RWPE2 (cell line): ENCODE measurements around the gene INTS1.

Source experiments
- ATAC-seq: fragments of 200-7000 bp; cut with Tn5 transposase; 3 replicates; pipeline ENCODE4 v1.9.1; 2021; ENCODE audit warnings: low read depth
- DNase-seq: peaks from one replicate; pipeline ENCODE4 v3.0.0-alpha.2; 2020; ENCODE audit warnings: low spot score
- H3K27ac ChIP-seq: fragments of 450-650 bp; 2 replicates; pipeline ENCODE4 v1.5.1; 2017; ENCODE audit warnings: mild to moderate bottlenecking; ENCODE audit not compliant: poor library complexity, severe bottlenecking
- H3K27me3 ChIP-seq: fragments of 250-450 bp; sonication (Bioruptor Pico); 2 replicates; pipeline ENCODE4 v1.5.1; 2021; ENCODE audit warnings: mild to moderate bottlenecking, moderate library complexity; ENCODE audit not compliant: insufficient read depth, poor library complexity, severe bottlenecking
- H3K36me3 ChIP-seq: fragments of 250-450 bp; sonication (Bioruptor Pico); 2 replicates; pipeline ENCODE4 v1.5.1; 2020; ENCODE audit warnings: low read depth, mild to moderate bottlenecking, moderate library complexity
- H3K4me1 ChIP-seq: fragments of 250-450 bp; sonication (Bioruptor Pico); 2 replicates; pipeline ENCODE4 v1.5.1; 2021; ENCODE audit warnings: mild to moderate bottlenecking, moderate library complexity; ENCODE audit not compliant: insufficient read depth, poor library complexity, severe bottlenecking
- H3K4me3 ChIP-seq: fragments of 250-450 bp; sonication (Bioruptor Pico); 2 replicates; pipeline ENCODE4 v1.5.1; 2021; ENCODE audit warnings: mild to moderate bottlenecking, moderate library complexity; ENCODE audit not compliant: severe bottlenecking
- H3K9me3 ChIP-seq: fragments of 250-450 bp; sonication (Bioruptor Pico); 2 replicates; pipeline ENCODE4 v1.5.1; 2021; ENCODE audit warnings: mild to moderate bottlenecking, moderate library complexity; ENCODE audit not compliant: severe bottlenecking
- CTCF ChIP-seq: fragments of 450-650 bp; IDR thresholded peaks from one replicate; pipeline ENCODE4 v1.5.1; 2017; ENCODE audit warnings: mild to moderate bottlenecking, moderate library complexity; ENCODE audit not compliant: poor library complexity, severe bottlenecking

Gene INTS1

GRCh38 chr7:1503816-1504775, at the start of gene INTS1:
Gene INTS1 (minus strand): TSS chr7:1504389. CDS start chr7:1503960, 429 bp downstream.
- Histone ChIP-seq H3K36me3 (peaks cover 34% of the 10 kb centered on the region), H3K27ac (peak within 1 kb of the TSS; percentile 32), H3K9me3 (no peaks in the 10 kb centered on the region), H3K4me3 (peak within 1 kb of the TSS; percentile 82), H3K4me1 (no peaks in the 10 kb centered on the region), H3K27me3 (no peaks in the 10 kb centered on the region)
- DNase-seq (peak; percentile 97), ATAC-seq (peak; percentile 96)
- peak; percentile 96 for TF ChIP-seq CTCF

GRCh38 chr7:1553512-1554210, 49.5 kb upstream of the INTS1 start:
- Histone ChIP-seq H3K9me3 (no peaks in the 10 kb centered on the region), H3K4me3 (no peak overlapping the region), H3K36me3 (peaks cover 4% of the 10 kb centered on the region), H3K27ac (no peak overlapping the region), H3K27me3 (no peaks in the 10 kb centered on the region), H3K4me1 (peaks cover 16% of the 10 kb centered on the region)
- DNase-seq (no peak), ATAC-seq (no peak)
- TF ChIP-seq CTCF = no peak

- ATAC-seq = no peak
- H3K27ac ChIP-seq = no peak overlapping the region
- H3K9me3 ChIP-seq = no peaks in the 10 kb centered on the region
- no peak overlapping the region for H3K4me3 ChIP-seq
- H3K27me3 ChIP-seq = no peaks in the 10 kb centered on the region
- H3K36me3 ChIP-seq = peaks cover 4% of the 10 kb centered on the region
- H3K4me1 ChIP-seq = peaks cover 16% of the 10 kb centered on the region
- TF ChIP-seq CTCF = no peak
- DNase-seq = no peak
Measured at GRCh38 chr7:1552200-1552599, 48.0 kb upstream of the INTS1 start.

GRCh38 chr7:1550846-1551155, 46.6 kb upstream of the INTS1 start:
- Histone ChIP-seq H3K27ac (no peak overlapping the region), H3K27me3 (no peaks in the 10 kb centered on the region), H3K36me3 (peaks cover 4% of the 10 kb centered on the region), H3K9me3 (no peaks in the 10 kb centered on the region), H3K4me3 (no peak overlapping the region), H3K4me1 (peaks cover 7% of the 10 kb centered on the region)
- DNase-seq (no peak), ATAC-seq (no peak)
- no peak for TF ChIP-seq CTCF
